Ascending aorta (tissue), 2 donors: ENCODE data around the gene JAM3. TPM values are rescaled to one million over a fixed set of nuclear protein-coding genes. Genes with fewer than 3 reads are reported as not detected.

Experiments used
- DNase-seq, 2 donors: peaks; one replicate each; pipeline ENCODE4 v3.0.0-alpha.2; 2019; ENCODE audit warnings: low spot score in 2 of 2
- H3K27ac ChIP-seq, 2 donors: fragments of 200-600 bp; sonication (generic); one replicate each; pipeline ENCODE4 v1.5.1; 2016 to 2017; ENCODE audit warnings: mild to moderate bottlenecking in 1 of 2
- H3K27me3 ChIP-seq: fragments of 200-600 bp; sonication (generic); one replicate; pipeline ENCODE4 v1.5.1; 2017
- H3K36me3 ChIP-seq, 2 donors: fragments of 200-600 bp; sonication (generic); one replicate each; pipeline ENCODE4 v1.5.1; 2016
- H3K4me1 ChIP-seq, 2 donors: fragments of 200-600 bp; sonication (generic); one replicate each; pipeline ENCODE4 v1.5.1; 2016 to 2017; ENCODE audit warnings: mild to moderate bottlenecking in 1 of 2
- H3K4me3 ChIP-seq, 2 donors: fragments of 200-600 bp; sonication (generic); one replicate each; pipeline ENCODE4 v1.5.1; 2016 to 2017; ENCODE audit warnings: mild to moderate bottlenecking in 1 of 2
- H3K9me3 ChIP-seq, 2 donors: fragments of 200-600 bp; sonication (generic); one replicate each; pipeline ENCODE4 v1.5.1; 2016
- intact Hi-C: fragments of 100-400 bp; cut with DNase I; formaldehyde crosslinking; loops from one replicate; pipeline ENCODE4 v1.15.1; 2023
- total RNA-seq: library from RNA; depleted of rRNA; stranded (reverse); fragments of >200 nt; gene quantifications from one replicate; pipeline ENCODE4 v1.1.0, GENCODE V29; 2016
- TF ChIP-seq, protein P1 (sequence below), 3 experiments: fragments of 200-600 bp in 2 of 3; fragments of 450-650 bp in 1 of 3; sonication (generic) in 2 of 3; IDR thresholded peaks; one replicate each; pipeline ENCODE4 v1.5.1; 2016 to 2019; ENCODE audit warnings: antibody characterized with exemption in 3 of 3, mild to moderate bottlenecking in 1 of 3, moderate library complexity in 1 of 3

JAM3 gene
- total RNA-seq, 1 donor from 2014 or later: 59.8 TPM

DNA sequence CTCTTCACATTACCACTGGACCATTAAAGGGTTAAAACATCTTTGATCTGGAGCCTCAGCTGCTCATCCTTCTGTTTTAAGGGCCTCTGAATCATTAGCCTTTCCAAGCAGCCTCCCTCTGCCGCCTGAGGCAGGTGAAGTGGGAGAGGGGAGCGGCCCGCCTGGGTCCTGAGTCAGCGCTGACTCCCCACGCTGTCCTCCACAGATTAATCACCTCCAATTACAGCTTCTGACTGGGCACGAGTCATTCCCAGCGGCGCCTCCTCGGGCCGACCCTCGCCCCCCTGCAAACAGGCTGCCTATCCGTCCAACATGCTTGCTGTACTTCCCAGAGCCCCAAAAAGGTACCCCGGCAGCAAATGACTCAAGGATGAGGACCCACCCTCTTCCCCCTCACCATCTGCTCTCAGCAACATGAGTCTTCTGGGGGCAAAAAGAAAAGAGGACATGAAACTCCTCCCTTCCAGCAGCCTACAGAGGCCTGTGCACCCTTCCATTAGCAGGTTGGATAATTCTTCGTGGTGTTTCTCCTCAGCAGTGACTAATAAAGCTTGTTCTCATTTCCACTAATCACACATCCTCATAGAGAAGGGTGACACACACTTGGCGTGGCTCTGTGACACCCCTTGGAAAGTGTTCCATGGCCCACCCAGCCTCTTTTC, 44.3 kb upstream of the JAM3 start:
- peaks cover 0 to 2% of the 10 kb centered on the region in 2 donors for H3K4me1 ChIP-seq
- intact Hi-C loops: loop anchor here (1.0 kb wide), 1 partner anchor 49 kb away; no protein-coding TSS in a partner anchor
- no peaks in the 10 kb centered on the region for H3K9me3 ChIP-seq
- H3K4me3 ChIP-seq: no peak overlapping the region
- H3K36me3 ChIP-seq: no peaks in the 10 kb centered on the region
- DNase-seq: no peak
- TF ChIP-seq, protein P1, sequence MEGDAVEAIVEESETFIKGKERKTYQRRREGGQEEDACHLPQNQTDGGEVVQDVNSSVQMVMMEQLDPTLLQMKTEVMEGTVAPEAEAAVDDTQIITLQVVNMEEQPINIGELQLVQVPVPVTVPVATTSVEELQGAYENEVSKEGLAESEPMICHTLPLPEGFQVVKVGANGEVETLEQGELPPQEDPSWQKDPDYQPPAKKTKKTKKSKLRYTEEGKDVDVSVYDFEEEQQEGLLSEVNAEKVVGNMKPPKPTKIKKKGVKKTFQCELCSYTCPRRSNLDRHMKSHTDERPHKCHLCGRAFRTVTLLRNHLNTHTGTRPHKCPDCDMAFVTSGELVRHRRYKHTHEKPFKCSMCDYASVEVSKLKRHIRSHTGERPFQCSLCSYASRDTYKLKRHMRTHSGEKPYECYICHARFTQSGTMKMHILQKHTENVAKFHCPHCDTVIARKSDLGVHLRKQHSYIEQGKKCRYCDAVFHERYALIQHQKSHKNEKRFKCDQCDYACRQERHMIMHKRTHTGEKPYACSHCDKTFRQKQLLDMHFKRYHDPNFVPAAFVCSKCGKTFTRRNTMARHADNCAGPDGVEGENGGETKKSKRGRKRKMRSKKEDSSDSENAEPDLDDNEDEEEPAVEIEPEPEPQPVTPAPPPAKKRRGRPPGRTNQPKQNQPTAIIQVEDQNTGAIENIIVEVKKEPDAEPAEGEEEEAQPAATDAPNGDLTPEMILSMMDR (IDR thresholded peaks at IDR 0.05): no peak
- no peaks in the 10 kb centered on the region for H3K27me3 ChIP-seq
- H3K27ac ChIP-seq: no peak overlapping the region

DNA sequence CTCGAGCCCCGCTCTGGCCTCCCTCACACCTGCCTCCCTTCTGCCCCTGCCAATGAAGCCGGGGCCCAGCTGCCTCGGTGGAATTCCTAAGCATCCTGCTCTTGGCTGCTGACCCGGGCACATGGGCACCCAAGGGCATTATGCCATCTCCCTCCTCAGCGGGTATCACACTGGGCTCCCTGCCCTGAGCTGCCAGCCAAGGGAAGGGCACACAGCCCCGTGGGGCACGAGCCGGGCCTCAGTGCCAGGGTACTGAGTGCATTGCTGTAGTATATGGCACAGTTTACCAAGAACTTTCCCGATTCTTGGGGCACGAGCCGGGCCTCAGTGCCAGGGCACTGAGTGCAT, 43.8 kb upstream of the JAM3 start:
- H3K36me3 ChIP-seq: no peaks in the 10 kb centered on the region
- intact Hi-C loops: no loop called here
- H3K4me1 ChIP-seq: peaks cover 0 to 2% of the 10 kb centered on the region in 2 donors
- H3K27ac ChIP-seq: no peak overlapping the region
- DNase-seq: no peak
- TF ChIP-seq, protein P1 (IDR thresholded peaks at IDR 0.05): no peak
- H3K27me3 ChIP-seq: no peaks in the 10 kb centered on the region
- no peak overlapping the region for H3K4me3 ChIP-seq
- H3K9me3 ChIP-seq: no peaks in the 10 kb centered on the region

DNA sequence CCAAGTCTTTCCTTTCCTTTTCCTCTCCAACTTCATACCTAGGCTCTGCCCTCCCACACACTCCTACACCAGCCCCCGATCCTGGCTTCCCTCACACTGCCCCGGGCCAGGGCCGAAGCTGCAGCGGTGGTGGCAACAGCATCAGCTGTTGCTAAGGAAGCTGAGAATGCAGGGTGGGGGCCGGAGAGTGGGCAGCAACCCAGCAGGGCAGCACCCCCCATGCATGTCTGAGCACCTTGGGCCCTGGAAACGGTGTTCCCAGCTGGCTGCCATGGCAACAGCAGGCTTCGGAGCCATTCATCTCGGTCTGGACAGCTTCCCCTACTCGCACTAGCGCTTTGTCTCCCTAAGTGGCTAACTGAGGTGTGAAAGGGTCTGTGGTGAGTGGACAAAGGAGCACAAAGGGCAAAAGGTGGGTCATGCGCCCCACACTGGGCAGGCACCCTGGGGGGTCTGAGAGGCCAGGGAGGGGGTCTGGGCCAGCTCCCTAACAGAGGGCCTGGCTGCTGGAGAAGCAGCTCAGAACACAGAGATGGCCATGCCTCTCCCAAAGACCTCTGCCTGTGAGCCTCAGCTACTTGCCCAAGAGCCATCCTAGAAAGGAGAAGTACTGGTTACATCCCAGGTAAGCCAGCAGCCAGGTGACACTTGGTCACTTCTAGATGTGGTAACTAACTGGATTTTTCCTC, 42.1 kb upstream of the JAM3 start:
- H3K4me3 ChIP-seq: no peak overlapping the region
- H3K9me3 ChIP-seq: no peaks in the 10 kb centered on the region
- DNase-seq: no peak
- no peak overlapping the region for H3K27ac ChIP-seq
- no peaks in the 10 kb centered on the region for H3K27me3 ChIP-seq
- TF ChIP-seq, protein P1 (IDR thresholded peaks at IDR 0.05): no peak
- intact Hi-C loops: no loop called here
- H3K36me3 ChIP-seq: no peaks in the 10 kb centered on the region
- peaks cover 0 to 2% of the 10 kb centered on the region in 2 donors for H3K4me1 ChIP-seq

DNA sequence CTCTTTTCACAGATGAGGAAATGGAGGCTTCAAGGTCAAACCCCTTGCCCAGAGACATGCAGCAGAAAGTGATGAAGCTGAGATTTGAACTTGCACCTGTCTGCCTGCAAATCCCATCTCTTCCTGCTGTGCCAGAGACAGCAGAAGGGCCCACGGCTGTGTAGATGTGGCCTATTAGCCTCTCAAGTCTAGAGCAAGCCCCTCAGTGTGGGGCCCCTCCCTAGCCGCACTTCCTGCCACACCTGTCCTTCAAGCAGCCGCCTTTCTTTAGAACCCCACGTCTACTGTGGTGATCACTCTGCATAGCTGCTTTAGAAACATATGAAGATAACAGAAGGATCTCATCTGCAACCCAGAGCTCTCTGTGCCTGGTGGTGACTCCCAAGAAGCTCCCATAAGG, 41.2 kb upstream of the JAM3 start:
- H3K27me3 ChIP-seq: no peaks in the 10 kb centered on the region
- no peaks in the 10 kb centered on the region for H3K9me3 ChIP-seq
- TF ChIP-seq, protein P1 (IDR thresholded peaks at IDR 0.05): no peak
- intact Hi-C loops: no loop called here
- no peak overlapping the region for H3K4me3 ChIP-seq
- no peak overlapping the region for H3K27ac ChIP-seq
- no peaks in the 10 kb centered on the region for H3K36me3 ChIP-seq
- DNase-seq: no peak
- H3K4me1 ChIP-seq: peaks cover 0 to 2% of the 10 kb centered on the region in 2 donors

DNA sequence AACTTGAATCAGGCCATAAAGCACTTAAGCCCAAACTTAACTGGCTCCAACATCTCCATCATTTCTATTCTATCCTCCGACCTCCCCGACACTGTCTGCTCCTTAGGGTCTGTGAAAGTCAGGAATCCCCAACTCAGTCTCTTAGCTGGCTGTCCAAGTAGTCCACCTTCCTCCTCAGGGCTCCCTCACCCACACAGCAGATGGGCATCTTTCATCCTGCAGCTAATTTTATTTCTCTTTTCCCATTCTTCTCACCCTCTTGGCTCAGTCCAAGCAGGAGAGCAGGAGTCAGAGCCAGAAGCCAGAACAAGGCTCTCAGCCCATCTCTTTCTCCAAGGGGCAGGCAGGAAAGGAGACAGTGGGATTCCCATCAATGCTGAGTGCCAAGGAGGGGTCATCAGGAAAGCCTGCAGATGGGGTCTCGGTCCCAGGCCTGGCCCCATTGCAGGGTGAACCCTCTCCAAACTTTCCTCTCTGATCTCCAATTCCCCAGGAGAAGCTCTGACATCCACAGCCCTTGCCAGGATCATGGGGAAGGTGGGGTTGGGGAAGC, 40.4 kb upstream of the JAM3 start:
- Histone ChIP-seq H3K9me3 (no peaks in the 10 kb centered on the region), H3K4me1 (peaks cover 3 to 6% of the 10 kb centered on the region in 2 donors), H3K4me3 (no peak overlapping the region), H3K27me3 (no peaks in the 10 kb centered on the region), H3K36me3 (no peaks in the 10 kb centered on the region), H3K27ac (no peak overlapping the region)
- intact Hi-C loops: no loop called here
- TF ChIP-seq, protein P1 (IDR thresholded peaks at IDR 0.05): no peak
- no peak for DNase-seq
